ENCODE measurements around the gene ATP11A. TPM values are rescaled to one million over a fixed set of nuclear protein-coding genes. Genes with fewer than 3 reads are reported as not detected.

Gene ATP11A
- total RNA-seq, 1 donor from 2014 or later, result 211 TPM

- peaks cover 34% of the 10 kb centered on the region for H3K4me1 Mint-ChIP-seq (ENCODE audit: unreplicated experiment)
- peaks cover 16% of the 10 kb centered on the region for H3K27me3 Mint-ChIP-seq (ENCODE audit: unreplicated experiment)
- peaks cover 74% of the 10 kb centered on the region for H3K36me3 Mint-ChIP-seq (ENCODE audit: low read depth, unreplicated experiment)
- no peak overlapping the region for H3K27ac Mint-ChIP-seq (ENCODE audit: unreplicated experiment)
- DNase-seq (ENCODE audit: low spot score), result no peak
- no peak overlapping the region for H3K4me3 Mint-ChIP-seq (ENCODE audit: unreplicated experiment)
- no peaks in the 10 kb centered on the region for H3K9me3 Mint-ChIP-seq (ENCODE audit: unreplicated experiment)
- TF ChIP-seq CTCF (IDR thresholded peaks at IDR 0.05; ENCODE audit: unreplicated experiment), result no peak
Observed at GRCh38 chr13:112821340-112822055, 131.7 kb downstream of the ATP11A start.

GRCh38 chr13:112822851-112823250 is 133.0 kb downstream of the ATP11A start:
- no peak for TF ChIP-seq CTCF (IDR thresholded peaks at IDR 0.05; ENCODE audit: unreplicated experiment)
- H3K9me3 Mint-ChIP-seq (ENCODE audit: unreplicated experiment), result no peaks in the 10 kb centered on the region
- peaks cover 74% of the 10 kb centered on the region for H3K36me3 Mint-ChIP-seq (ENCODE audit: low read depth, unreplicated experiment)
- DNase-seq (ENCODE audit: low spot score), result no peak
- H3K27me3 Mint-ChIP-seq (ENCODE audit: unreplicated experiment), result peaks cover 14% of the 10 kb centered on the region
- H3K27ac Mint-ChIP-seq (ENCODE audit: unreplicated experiment), result peak overlapping the region; percentile 30
- H3K4me1 Mint-ChIP-seq (ENCODE audit: unreplicated experiment), result peaks cover 38% of the 10 kb centered on the region
- H3K4me3 Mint-ChIP-seq (ENCODE audit: unreplicated experiment), result peak overlapping the region; percentile 68

DNA sequence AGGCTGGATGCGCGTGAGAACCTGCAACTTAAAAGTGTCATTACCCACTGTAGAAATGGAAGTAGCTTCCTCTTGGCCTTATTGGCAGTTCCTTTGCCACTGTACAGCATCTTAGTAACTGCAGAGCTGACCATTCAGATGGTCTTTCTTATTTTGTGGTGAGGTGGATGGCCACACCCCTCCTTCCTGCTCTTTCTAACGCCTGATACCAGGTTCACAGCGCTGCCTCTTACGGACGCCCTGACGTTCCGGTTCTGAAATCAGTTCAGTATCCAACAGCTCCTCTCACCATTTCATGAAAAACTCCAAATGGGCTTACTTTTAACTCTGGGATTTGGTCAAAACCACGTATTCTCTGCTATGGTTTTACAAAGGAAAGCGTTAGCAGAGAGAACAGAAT is 134.6 kb downstream of the ATP11A start:
- TF ChIP-seq CTCF (IDR thresholded peaks at IDR 0.05; ENCODE audit: unreplicated experiment), result no peak
- H3K9me3 Mint-ChIP-seq (ENCODE audit: unreplicated experiment), result no peaks in the 10 kb centered on the region
- peak overlapping the region; percentile 8 for H3K4me3 Mint-ChIP-seq (ENCODE audit: unreplicated experiment)
- H3K4me1 Mint-ChIP-seq (ENCODE audit: unreplicated experiment), result peaks cover 38% of the 10 kb centered on the region
- H3K36me3 Mint-ChIP-seq (ENCODE audit: low read depth, unreplicated experiment), result peaks cover 71% of the 10 kb centered on the region
- no peak for DNase-seq (ENCODE audit: low spot score)
- H3K27me3 Mint-ChIP-seq (ENCODE audit: unreplicated experiment), result peaks cover 16% of the 10 kb centered on the region
- H3K27ac Mint-ChIP-seq (ENCODE audit: unreplicated experiment), result peak overlapping the region; percentile 81

DNA sequence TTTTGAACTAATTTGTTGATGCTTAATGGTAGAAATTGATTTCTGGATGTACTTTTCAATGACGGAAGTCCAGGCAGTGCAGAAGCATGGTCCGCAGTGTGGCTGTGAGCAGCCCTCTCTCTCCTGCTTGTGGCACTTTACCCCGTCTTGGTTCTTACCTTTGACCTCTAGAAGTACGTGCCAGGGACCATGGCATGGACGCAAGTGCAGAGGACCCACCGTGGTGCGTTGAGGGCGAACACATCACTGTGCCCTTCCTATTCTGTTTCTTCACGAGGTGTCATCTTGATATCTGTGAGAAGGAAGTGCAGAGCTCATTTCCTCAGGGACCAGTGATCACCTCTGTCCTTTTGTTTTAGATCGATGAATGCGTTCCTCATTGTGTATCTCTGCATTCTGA is 135.2 kb downstream of the ATP11A start:
- H3K36me3 Mint-ChIP-seq (ENCODE audit: low read depth, unreplicated experiment), result peaks cover 70% of the 10 kb centered on the region

More for the DNA sequence above, 135.2 kb downstream of the ATP11A start:
- Mint-ChIP-seq H3K4me3 (ENCODE audit: unreplicated experiment) (peak overlapping the region; percentile 38), H3K27me3 (ENCODE audit: unreplicated experiment) (peaks cover 16% of the 10 kb centered on the region), H3K9me3 (ENCODE audit: unreplicated experiment) (no peaks in the 10 kb centered on the region), H3K27ac (ENCODE audit: unreplicated experiment) (peak overlapping the region; percentile 81), H3K4me1 (ENCODE audit: unreplicated experiment) (peaks cover 38% of the 10 kb centered on the region)
- DNase-seq (ENCODE audit: low spot score), result no peak
- TF ChIP-seq CTCF (IDR thresholded peaks at IDR 0.05; ENCODE audit: unreplicated experiment), result no peak

All from endothelial cell (in vitro differentiated cells).